AG10803 (cell line): ENCODE results near the gene BACH2.

Experiments
- DNase-seq: peaks from one replicate; pipeline ENCODE4 v3.0.0; 2010; ENCODE audit warnings: low read depth
- H3K4me3 ChIP-seq: 2 replicates; pipeline ENCODE4 v1.5.1; 2011; ENCODE audit warnings: mild to moderate bottlenecking, low read length, control low read depth
- CTCF ChIP-seq: conservative IDR thresholded peaks from 2 replicates; pipeline ENCODE4 v1.5.1; 2011; ENCODE audit warnings: mild to moderate bottlenecking, low read length, control low read depth, inconsistent platforms

Gene BACH2

GRCh38 chr6:90111387-90111786, 185.3 kb downstream of the BACH2 start:
- DNase-seq, result no peak
- TF ChIP-seq CTCF, result no peak
- no peak overlapping the region for H3K4me3 ChIP-seq

DNA sequence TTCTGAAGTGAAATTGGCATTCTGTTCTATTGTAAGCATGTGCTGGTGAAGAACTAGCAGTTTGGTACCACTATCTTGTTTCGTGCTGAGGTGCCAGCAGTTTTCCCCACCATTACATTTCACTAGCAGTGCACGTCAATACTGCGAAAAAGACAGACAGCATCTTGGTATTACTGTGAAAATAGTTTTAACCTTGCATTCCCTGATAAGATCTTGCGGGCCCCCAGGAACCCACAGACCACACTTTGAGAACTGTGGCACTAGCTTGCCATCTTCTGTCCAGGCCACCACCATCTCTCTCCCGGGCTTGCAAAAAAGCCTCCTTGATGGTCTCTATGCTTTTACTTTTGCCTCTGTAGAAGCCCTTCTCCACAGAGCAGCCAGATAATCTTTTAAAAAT, 185.7 kb downstream of the BACH2 start:
- no peak overlapping the region for H3K4me3 ChIP-seq
- DNase-seq, result no peak
- no peak for TF ChIP-seq CTCF

DNA sequence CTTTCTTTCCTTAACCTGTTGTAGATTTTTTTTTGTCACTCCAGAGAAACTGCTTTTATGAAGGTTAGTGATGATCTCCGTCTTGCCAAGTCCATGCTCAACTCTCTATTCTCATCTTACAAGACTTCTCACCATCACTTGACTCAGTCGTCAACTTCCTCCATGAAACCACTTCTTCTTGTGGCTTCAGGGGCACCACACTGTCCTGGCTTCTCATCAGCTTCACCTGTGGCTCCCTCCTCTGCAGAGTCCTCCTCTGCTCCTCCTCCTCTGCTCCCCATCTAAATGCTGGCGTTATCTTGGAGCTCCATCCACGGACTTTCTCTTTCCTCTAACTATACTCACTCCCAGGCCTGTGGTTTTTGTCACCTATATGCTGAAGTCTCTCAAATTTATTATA, 187.5 kb downstream of the BACH2 start:
- no peak for DNase-seq
- H3K4me3 ChIP-seq, result no peak overlapping the region
- no peak for TF ChIP-seq CTCF

- DNase-seq, result no peak
- no peak for TF ChIP-seq CTCF
- H3K4me3 ChIP-seq, result no peak overlapping the region
Observed at GRCh38 chr6:90107771-90108282, 188.8 kb downstream of the BACH2 start.

DNA sequence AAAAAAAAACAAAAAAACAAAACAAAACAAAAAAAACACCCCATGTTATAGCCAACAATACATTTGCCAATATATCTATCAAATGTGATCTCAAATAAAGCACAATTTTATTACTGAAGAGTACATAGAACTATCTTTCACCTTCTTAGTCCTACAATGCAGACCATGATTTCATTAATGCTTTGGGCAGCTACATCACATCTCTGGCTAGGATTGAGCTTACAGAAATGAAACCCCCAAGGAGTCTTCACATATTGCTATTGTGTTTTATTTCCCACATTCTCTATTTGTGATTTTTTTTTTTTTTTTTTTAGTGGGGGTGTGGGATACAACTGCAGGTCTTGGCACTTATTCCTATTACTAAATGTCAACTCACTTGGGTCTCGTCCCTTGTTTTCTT, 189.3 kb downstream of the BACH2 start:
- TF ChIP-seq CTCF, result no peak
- DNase-seq, result no peak
- no peak overlapping the region for H3K4me3 ChIP-seq

DNA sequence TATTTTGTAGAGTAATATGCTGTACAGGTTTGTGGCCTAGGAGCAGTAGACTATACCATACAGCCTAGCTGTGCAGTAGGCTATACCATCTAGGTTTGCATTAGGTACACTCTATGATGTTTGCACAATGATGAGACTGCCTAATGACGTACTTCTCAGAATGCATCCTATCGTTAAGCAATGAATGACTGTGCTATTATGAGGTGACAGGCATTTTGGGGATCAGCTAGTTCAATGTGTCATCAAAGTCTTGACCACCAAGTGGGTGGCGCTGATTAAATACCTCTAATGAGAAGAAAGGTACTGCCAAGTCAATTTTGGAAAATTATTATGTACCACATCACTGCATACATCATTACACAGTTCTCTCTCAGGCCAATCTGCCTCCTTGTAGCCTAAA, 190.2 kb downstream of the BACH2 start:
- TF ChIP-seq CTCF, result no peak
- no peak for DNase-seq
- no peak overlapping the region for H3K4me3 ChIP-seq

DNA sequence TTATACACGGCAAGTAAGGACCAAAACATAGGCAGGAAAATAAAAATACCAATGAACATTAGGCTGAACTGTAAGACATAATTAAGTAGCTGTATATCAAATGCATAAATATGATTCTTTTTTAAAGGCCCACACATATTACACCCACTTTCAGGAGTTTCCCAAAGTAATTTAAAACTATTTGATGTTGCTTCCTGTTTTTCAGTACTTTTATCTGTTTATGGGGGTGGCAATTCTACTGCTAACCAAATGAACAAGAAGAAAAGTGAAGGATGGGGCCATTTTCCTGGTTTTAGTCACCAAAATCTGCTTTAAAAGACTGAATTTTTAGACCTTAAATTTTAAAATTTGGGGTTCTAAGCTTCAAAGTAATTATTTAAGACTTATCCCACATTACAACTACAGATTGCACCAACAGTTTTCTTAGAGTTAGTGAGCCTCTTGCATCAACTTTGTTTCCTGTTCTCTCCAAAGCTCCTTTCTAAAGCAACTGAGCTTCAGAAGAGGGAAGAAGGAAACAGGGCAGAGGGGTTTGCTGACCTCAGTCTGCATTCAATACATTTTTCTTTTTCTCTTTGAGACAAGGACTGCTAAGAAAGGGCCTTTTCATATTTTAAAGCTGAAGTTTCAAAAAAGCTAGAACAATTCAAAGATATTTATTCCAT, 191.0 kb downstream of the BACH2 start:
- no peak overlapping the region for H3K4me3 ChIP-seq
- no peak for DNase-seq
- TF ChIP-seq CTCF, result no peak
